Fibroblast of lung (primary cell): ENCODE measurements around the gene SLC38A8. TPM values are rescaled to one million over a fixed set of nuclear protein-coding genes. Genes with fewer than 3 reads are reported as not detected.

Experiments
- DNase-seq, 2 donors: peaks; one replicate each; pipeline versions ENCODE4 v3.0.0 to v3.0.0-alpha.2; 2010; ENCODE audit warnings: low read depth in 2 of 2
- H2AFZ ChIP-seq: 2 replicates; pipeline ENCODE4 v1.5.1; 2012; ENCODE audit warnings: low read length, control low read depth, inconsistent platforms
- H3K27ac ChIP-seq: 2 replicates; pipeline ENCODE4 v1.5.1; 2011; ENCODE audit warnings: low read length, control low read depth; ENCODE audit not compliant: insufficient read depth
- H3K27me3 ChIP-seq: 2 replicates; pipeline ENCODE4 v1.5.1; 2011; ENCODE audit warnings: mild to moderate bottlenecking, low read length; ENCODE audit not compliant: control insufficient read depth, insufficient read depth
- H3K36me3 ChIP-seq: 2 replicates; pipeline ENCODE4 v1.5.1; 2011; ENCODE audit warnings: low read length; ENCODE audit not compliant: control insufficient read depth, insufficient read depth
- H3K4me1 ChIP-seq: 2 replicates; pipeline ENCODE4 v1.5.1; 2011; ENCODE audit warnings: low read length; ENCODE audit not compliant: control insufficient read depth, insufficient read depth; ENCODE audit errors: extremely low read depth
- H3K4me2 ChIP-seq: 2 replicates; pipeline ENCODE4 v1.5.1; 2011; ENCODE audit warnings: low read length, control low read depth; ENCODE audit not compliant: insufficient read depth; ENCODE audit errors: extremely low read depth
- H3K4me3 ChIP-seq, 4 experiments: fragments of 200-600 bp in 1 of 4; sonication (generic) in 1 of 4; replicated peaks in 1 of 4; 2 replicates each; pipeline ENCODE4 v1.5.1; 2011 to 2016; ENCODE audit warnings: low read length in 4 of 4, low read depth in 3 of 4, mild to moderate bottlenecking in 3 of 4, control low read depth in 2 of 4, inconsistent platforms in 1 of 4, mixed read lengths in 1 of 4; ENCODE audit not compliant: insufficient read depth in 1 of 4; ENCODE audit errors: control extremely low read depth in 1 of 4
- H3K79me2 ChIP-seq: 2 replicates; pipeline ENCODE4 v1.5.1; 2012; ENCODE audit warnings: mild to moderate bottlenecking, low read length, inconsistent platforms; ENCODE audit not compliant: control insufficient read depth, insufficient read depth
- H3K9ac ChIP-seq: 2 replicates; pipeline ENCODE4 v1.5.1; 2011; ENCODE audit warnings: mild to moderate bottlenecking, low read length, control low read depth; ENCODE audit not compliant: insufficient read depth
- H3K9me3 ChIP-seq: 2 replicates; pipeline ENCODE4 v1.5.1; 2012; ENCODE audit warnings: low read depth, low read length; ENCODE audit not compliant: control insufficient read depth, insufficient read depth
- H4K20me1 ChIP-seq: 2 replicates; pipeline ENCODE4 v1.5.1; 2011; ENCODE audit warnings: low read length; ENCODE audit not compliant: control insufficient read depth, insufficient read depth; ENCODE audit errors: extremely low read depth
- CTCF ChIP-seq, 2 donors: IDR thresholded peaks in 1 of 2; conservative IDR thresholded peaks in 1 of 2; 1 replicate in 1 of 2; 2 replicates in 1 of 2; pipeline ENCODE4 v1.5.1; 2011 to 2012; ENCODE audit warnings: low read length in 2 of 2, control low read depth in 1 of 2, inconsistent platforms in 1 of 2, low read depth in 1 of 2, mild to moderate bottlenecking in 1 of 2
- EZH2 ChIP-seq: IDR thresholded peaks from 2 replicates; pipeline ENCODE4 v1.5.1; 2012; ENCODE audit warnings: low read length, control low read depth, mild to moderate bottlenecking; ENCODE audit errors: missing control alignments
- polyA plus RNA-seq, 2 donors: library from polyadenylated mRNA; depleted of rRNA in 1 of 2; stranded (reverse) in 1 of 2; unstranded in 1 of 2; fragments of >200 nt; gene quantifications; 2 replicates each; pipeline ENCODE4 v1.2.1, GENCODE V29; 2011 to 2012; ENCODE audit warnings: missing spikeins in 1 of 2
- total RNA-seq: library from RNA; depleted of rRNA; stranded (reverse); fragments of >200 nt; gene quantifications from 2 replicates; pipeline ENCODE4 v1.2.1, GENCODE V29; 2014

The SLC38A8 gene
- total and polyA plus RNA-seq, 2 donors (not counting 1 experiment from before 2014, with no cell fraction given): not detected

- no peaks in the 10 kb centered on the region for H4K20me1 ChIP-seq
- no peak overlapping the region for H3K27ac ChIP-seq
- H3K4me3 ChIP-seq: no peak overlapping the region
- no peaks in the 10 kb centered on the region for H3K9me3 ChIP-seq
- TF ChIP-seq CTCF (conservative IDR thresholded peaks at IDR 0.05 in 1 of 2, IDR thresholded peaks at IDR 0.05 in 1 of 2; ENCODE audit: low read depth in 1 of 2, low read length in 2 of 2) (no peak), EZH2 (no peak)
- H3K36me3 ChIP-seq: no peaks in the 10 kb centered on the region
- no peak overlapping the region for H2AFZ ChIP-seq
- H3K9ac ChIP-seq: no peak overlapping the region
- H3K79me2 ChIP-seq: no peaks in the 10 kb centered on the region
- H3K27me3 ChIP-seq: peaks cover 4% of the 10 kb centered on the region
- DNase-seq: no peak
- no peak overlapping the region for H3K4me2 ChIP-seq
- no peaks in the 10 kb centered on the region for H3K4me1 ChIP-seq
Measured at GRCh38 chr16:83972256-83973008, 70.2 kb downstream of the SLC38A8 start.

- Histone ChIP-seq H3K4me2 (no peak overlapping the region), H3K9ac (no peak overlapping the region)
Measured at GRCh38 chr16:83971165-83972130, 71.1 kb downstream of the SLC38A8 start.

More at GRCh38 chr16:83971165-83972130, 71.1 kb downstream of the SLC38A8 start:
- TF ChIP-seq EZH2: no peak
- TF ChIP-seq CTCF (conservative IDR thresholded peaks at IDR 0.05 in 1 of 2, IDR thresholded peaks at IDR 0.05 in 1 of 2; ENCODE audit: low read depth in 1 of 2, low read length in 2 of 2): no peak
- DNase-seq: no peak
- H2AFZ ChIP-seq: no peak overlapping the region
- H3K4me3 ChIP-seq: no peak overlapping the region
- H3K27ac ChIP-seq: no peak overlapping the region
- H4K20me1 ChIP-seq: no peaks in the 10 kb centered on the region
- peaks cover 4% of the 10 kb centered on the region for H3K27me3 ChIP-seq
- no peaks in the 10 kb centered on the region for H3K79me2 ChIP-seq
- no peaks in the 10 kb centered on the region for H3K9me3 ChIP-seq
- H3K4me1 ChIP-seq: no peaks in the 10 kb centered on the region
- no peaks in the 10 kb centered on the region for H3K36me3 ChIP-seq
